Right lobe of liver (tissue), 6 donors: ENCODE measurements around the gene RAB3GAP1. TPM values are rescaled to one million over a fixed set of nuclear protein-coding genes. Genes with fewer than 3 reads are reported as not detected.

Source experiments
- ATAC-seq, 4 donors: fragments of 200-7000 bp; cut with Tn5 transposase; one replicate each; pipeline ENCODE4 v1.9.1; 2020; ENCODE audit warnings: mild to moderate bottlenecking in 4 of 4, moderate library complexity in 4 of 4
- DNase-seq, 3 donors: peaks; one replicate each; pipeline ENCODE4 v3.0.0-alpha.2; 2020
- H3K27ac ChIP-seq, 3 donors: fragments of 200-600 bp; one replicate each; pipeline ENCODE4 v1.8.0; 2022
- H3K27me3 ChIP-seq, 2 donors: fragments of 200-600 bp; one replicate each; pipeline ENCODE4 v1.8.0; 2022
- H3K36me3 ChIP-seq, 4 donors: fragments of 200-600 bp; sonication (generic) in 1 of 4; one replicate each; pipeline versions ENCODE4 v1.5.1 to v1.8.0; 2017 to 2022; ENCODE audit warnings: control low read depth in 1 of 4
- H3K4me1 ChIP-seq, 4 donors: fragments of 200-600 bp; sonication (generic) in 1 of 4; one replicate each; pipeline versions ENCODE4 v1.5.1 to v1.8.0; 2017 to 2022; ENCODE audit warnings: control low read depth in 1 of 4
- H3K4me3 ChIP-seq, 3 donors: fragments of 200-600 bp; one replicate each; pipeline ENCODE4 v1.8.0; 2022
- H3K9me3 ChIP-seq, 4 donors: fragments of 200-600 bp; sonication (generic) in 1 of 4; one replicate each; pipeline versions ENCODE4 v1.5.1 to v1.8.0; 2017 to 2022; ENCODE audit warnings: control low read depth in 1 of 4
- POLR2A ChIP-seq: fragments of 450-650 bp; IDR thresholded peaks from one replicate; pipeline ENCODE4 v1.6.1; 2017; ENCODE audit warnings: antibody characterized with exemption, mild to moderate bottlenecking
- WGBS: methylation state at CpG from one replicate; pipeline ENCODE4 v1.1.6; 2018; ENCODE audit warnings: low coverage, low lambda C conversion rate; ENCODE audit not compliant: insufficient coverage; ENCODE audit errors: missing lambda C conversion rate; 5-methylcytosine and 5-hydroxymethylcytosine counted together
- intact Hi-C, 2 donors: fragments of 100-400 bp; cut with DNase I; formaldehyde crosslinking; loops; one replicate each; pipeline versions ENCODE4 v1.11.2 to v1.14.1; 2022
- total RNA-seq, 6 experiments: library from RNA; depleted of rRNA in 2 of 6; stranded (reverse); fragments of >200 nt in 2 of 6; fragmentation: NEBNext Ultra II Directional in 3 of 6; extraction: Animal tissue kit (Norgen Biotek cat#: 25700) in 3 of 6; gene quantifications; one replicate each; pipeline versions ENCODE4 v1.1.0 to v1.2.4, GENCODE V29; 2016 to 2023
- TF ChIP-seq, protein P1 (sequence below), 4 donors: fragments of 200-600 bp in 3 of 4; fragments of 450-650 bp in 1 of 4; IDR thresholded peaks; one replicate each; pipeline versions ENCODE4 v1.5.1 to v1.8.0; 2016 to 2022; ENCODE audit warnings: antibody characterized with exemption in 4 of 4, mild to moderate bottlenecking in 2 of 4
- donor health status: DM: no; HTN: yes; CAD: no.
- donor health status: DM: no; HTN: no; CAD: no.
- donor health status: DM: no; HTN: no; CAD: no.
- donor health status: DM: no; HTN: yes; CAD: no.
- donor health status: DM: no; HTN: yes; CAD: no.

RAB3GAP1 gene
- total RNA-seq, 6 experiments from 2014 or later, result 13.9 to 17.8 (median 15.9) TPM

DNA sequence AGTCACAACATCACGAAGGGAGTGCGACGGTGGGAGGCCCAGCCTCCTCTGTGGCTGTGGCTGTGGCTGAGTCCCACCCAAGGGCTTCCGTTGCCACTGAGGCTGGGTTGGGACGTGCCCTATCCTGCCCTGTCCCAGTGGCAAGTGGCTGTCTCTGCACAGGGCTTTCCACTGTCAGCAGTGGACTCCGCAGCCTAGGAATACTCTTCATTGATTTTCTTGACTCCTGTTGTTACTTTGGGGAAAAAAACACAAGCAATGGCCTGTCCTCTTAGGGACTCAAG is 122.7 kb downstream of the RAB3GAP1 start:
- ATAC-seq, result peak in 1 of 4 donors; percentile 7
- Histone ChIP-seq H3K4me1 (no peaks in the 10 kb centered on the region), H3K36me3 (peaks cover 0 to 11% (median 3%) of the 10 kb centered on the region in 4 donors), H3K4me3 (no peak overlapping the region), H3K27ac (no peak overlapping the region), H3K27me3 (no peaks in the 10 kb centered on the region), H3K9me3 (no peaks in the 10 kb centered on the region)
- DNase-seq, result no peak
- intact Hi-C loops, result no loop called here
- TF ChIP-seq POLR2A, result no peak
- TF ChIP-seq, protein P1, sequence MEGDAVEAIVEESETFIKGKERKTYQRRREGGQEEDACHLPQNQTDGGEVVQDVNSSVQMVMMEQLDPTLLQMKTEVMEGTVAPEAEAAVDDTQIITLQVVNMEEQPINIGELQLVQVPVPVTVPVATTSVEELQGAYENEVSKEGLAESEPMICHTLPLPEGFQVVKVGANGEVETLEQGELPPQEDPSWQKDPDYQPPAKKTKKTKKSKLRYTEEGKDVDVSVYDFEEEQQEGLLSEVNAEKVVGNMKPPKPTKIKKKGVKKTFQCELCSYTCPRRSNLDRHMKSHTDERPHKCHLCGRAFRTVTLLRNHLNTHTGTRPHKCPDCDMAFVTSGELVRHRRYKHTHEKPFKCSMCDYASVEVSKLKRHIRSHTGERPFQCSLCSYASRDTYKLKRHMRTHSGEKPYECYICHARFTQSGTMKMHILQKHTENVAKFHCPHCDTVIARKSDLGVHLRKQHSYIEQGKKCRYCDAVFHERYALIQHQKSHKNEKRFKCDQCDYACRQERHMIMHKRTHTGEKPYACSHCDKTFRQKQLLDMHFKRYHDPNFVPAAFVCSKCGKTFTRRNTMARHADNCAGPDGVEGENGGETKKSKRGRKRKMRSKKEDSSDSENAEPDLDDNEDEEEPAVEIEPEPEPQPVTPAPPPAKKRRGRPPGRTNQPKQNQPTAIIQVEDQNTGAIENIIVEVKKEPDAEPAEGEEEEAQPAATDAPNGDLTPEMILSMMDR (IDR thresholded peaks at IDR 0.05), result no peak
- 83% methylated on average over 1 of the region's 6 CpGs for WGBS

DNA sequence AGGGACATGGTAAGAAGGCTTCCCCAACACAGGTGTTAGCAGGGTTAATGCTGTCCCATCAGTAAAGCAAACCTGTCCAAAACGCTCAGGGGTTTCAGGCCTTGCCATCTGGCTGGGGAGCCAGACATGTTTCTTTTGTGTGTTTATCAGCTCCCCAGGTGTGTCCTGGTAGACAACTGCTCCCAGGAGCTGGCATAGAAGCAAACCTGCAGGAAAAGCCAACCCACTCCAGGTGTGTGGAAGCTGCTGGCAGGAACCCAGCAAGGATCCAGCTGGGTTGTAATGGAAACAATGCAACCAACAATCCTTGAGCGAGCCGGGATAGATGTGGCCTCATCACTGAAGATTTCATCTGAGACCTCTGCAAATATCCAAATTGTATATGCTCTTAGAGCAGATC is 123.1 kb downstream of the RAB3GAP1 start:
- H3K4me3 ChIP-seq, result no peak overlapping the region
- no peak overlapping the region for H3K27ac ChIP-seq
- H3K9me3 ChIP-seq, result no peaks in the 10 kb centered on the region
- no peaks in the 10 kb centered on the region for H3K27me3 ChIP-seq
- H3K36me3 ChIP-seq, result peaks cover 0 to 7% (median 3%) of the 10 kb centered on the region in 4 donors
- no peaks in the 10 kb centered on the region for H3K4me1 ChIP-seq
- ATAC-seq (no peak), DNase-seq (no peak)
- intact Hi-C loops, result no loop called here
- WGBS, result 96% methylated on average over 3 of the region's 3 CpGs
- TF ChIP-seq, protein P1 (IDR thresholded peaks at IDR 0.05), result no peak
- TF ChIP-seq POLR2A, result no peak

DNA sequence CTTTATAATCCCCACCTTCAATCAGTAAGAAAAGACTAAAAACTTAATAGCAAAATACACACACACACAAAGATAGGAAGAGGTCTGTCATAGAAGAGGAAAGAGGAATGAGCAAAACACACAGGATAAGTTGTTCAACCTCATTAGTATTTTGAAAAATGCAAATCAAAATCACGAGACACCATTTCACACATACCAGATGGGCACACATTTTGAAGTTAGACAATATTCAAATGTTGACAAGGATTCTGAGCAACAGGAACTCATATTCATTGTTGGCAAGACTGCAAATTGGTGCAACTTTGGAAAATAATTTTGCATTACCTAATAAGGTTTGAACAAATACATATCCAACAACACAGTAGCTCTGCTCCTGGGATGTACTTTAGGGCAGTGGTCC is 127.6 kb downstream of the RAB3GAP1 start:
- Histone ChIP-seq H3K27me3 (no peaks in the 10 kb centered on the region), H3K27ac (no peak overlapping the region), H3K36me3 (peaks cover 0 to 5% (median 0%) of the 10 kb centered on the region in 4 donors), H3K4me1 (no peaks in the 10 kb centered on the region), H3K4me3 (no peak overlapping the region), H3K9me3 (no peaks in the 10 kb centered on the region)
- intact Hi-C loops, result no loop called here
- ATAC-seq (no peak), DNase-seq (no peak)
- TF ChIP-seq, protein P1 (IDR thresholded peaks at IDR 0.05), result no peak
- no peak for TF ChIP-seq POLR2A
- WGBS, result 75% methylated on average over 1 of the region's 1 CpG

DNA sequence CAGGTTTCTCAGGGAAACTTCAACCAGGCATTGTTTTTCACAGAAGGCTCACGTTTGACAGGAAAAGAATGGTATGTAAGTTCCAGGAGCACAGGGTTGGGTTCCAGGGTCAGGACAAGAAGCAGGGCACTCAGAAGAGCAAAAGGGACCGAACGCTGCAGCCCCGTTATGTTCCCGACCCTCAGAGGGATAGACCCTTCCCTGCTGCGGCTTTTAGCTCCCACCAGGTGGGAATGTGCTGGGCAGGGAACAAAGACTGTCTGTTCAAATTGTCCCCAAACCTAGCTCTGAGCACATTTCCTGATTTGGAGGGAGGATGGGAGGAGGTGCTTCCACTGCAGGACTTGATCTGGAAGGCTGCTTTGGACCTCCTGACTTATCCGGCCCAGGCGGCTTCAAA is 130.1 kb downstream of the RAB3GAP1 start:
- Histone ChIP-seq H3K27me3 (no peaks in the 10 kb centered on the region), H3K9me3 (no peaks in the 10 kb centered on the region), H3K4me3 (no peak overlapping the region), H3K27ac (no peak overlapping the region), H3K36me3 (no peaks in the 10 kb centered on the region), H3K4me1 (no peaks in the 10 kb centered on the region)
- ATAC-seq (no peak), DNase-seq (no peak)
- intact Hi-C loops, result no loop called here
- TF ChIP-seq, protein P1 (IDR thresholded peaks at IDR 0.05), result no peak
- no peak for TF ChIP-seq POLR2A
- 74% methylated on average over 6 of the region's 8 CpGs for WGBS

DNA sequence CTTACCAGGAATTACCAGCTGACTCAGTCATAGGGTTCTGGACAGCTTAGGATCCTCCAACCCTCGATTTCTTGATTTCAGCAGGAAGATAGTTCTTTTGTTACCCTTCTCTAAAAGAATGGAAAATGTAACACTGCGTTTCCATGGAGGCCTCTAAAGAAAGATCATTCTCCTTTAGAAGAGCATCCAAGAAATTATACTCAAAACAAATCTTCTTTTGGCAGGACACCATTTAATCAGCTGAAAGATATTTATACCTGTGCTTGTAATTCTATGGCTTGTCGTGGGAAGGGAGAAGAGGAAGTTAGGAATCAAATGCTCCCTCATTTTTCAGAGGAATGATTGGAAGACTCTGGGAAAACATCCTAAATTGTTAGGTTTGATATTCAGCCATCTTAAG is 130.5 kb downstream of the RAB3GAP1 start:
- H3K36me3 ChIP-seq, result no peaks in the 10 kb centered on the region
- H3K9me3 ChIP-seq, result no peaks in the 10 kb centered on the region
- no peak for TF ChIP-seq POLR2A
- TF ChIP-seq, protein P1 (IDR thresholded peaks at IDR 0.05), result no peak
- no peaks in the 10 kb centered on the region for H3K4me1 ChIP-seq
- no peak overlapping the region for H3K27ac ChIP-seq
- ATAC-seq (no peak), DNase-seq (no peak)
- no peak overlapping the region for H3K4me3 ChIP-seq
- intact Hi-C loops, result no loop called here
- H3K27me3 ChIP-seq, result no peaks in the 10 kb centered on the region
- 85% methylated on average over 3 of the region's 3 CpGs for WGBS
